NB4 (cell line): ENCODE data around the gene NSUN7.
"Not testable (repeated sequence)": the region's sequence is repeated elsewhere in the genome, so short reads cannot be mapped to it uniquely, and the experiment has no call there.

Experiments
- DNase-seq: peaks from one replicate; pipeline ENCODE4 v3.0.0; 2010; ENCODE audit warnings: low read depth
- H3K4me3 ChIP-seq: one replicate; pipeline ENCODE4 v1.5.1; 2011; ENCODE audit warnings: mild to moderate bottlenecking, low read depth, low read length, moderate library complexity
- MAX ChIP-seq: IDR thresholded peaks from 2 replicates; pipeline ENCODE4 v1.6.1; 2011; ENCODE audit warnings: low read depth, low read length
- MYC ChIP-seq: IDR thresholded peaks from 2 replicates; pipeline ENCODE4 v1.6.1; 2011; ENCODE audit warnings: low read depth, low read length
- POLR2A ChIP-seq: IDR thresholded peaks from 2 replicates; pipeline ENCODE4 v1.6.1; 2011; ENCODE audit warnings: mild to moderate bottlenecking; ENCODE audit not compliant: insufficient read length; ENCODE audit errors: extremely low read depth
- TF ChIP-seq, protein P1 (sequence below): IDR thresholded peaks from one replicate; pipeline ENCODE4 v1.5.1; 2012; ENCODE audit warnings: low read depth, low read length

Gene NSUN7

GRCh38 chr4:40800064-40800463 is 50.3 kb downstream of the NSUN7 start:
- TF ChIP-seq MAX (no peak), MYC (no peak), POLR2A (no peak)
- TF ChIP-seq, protein P1, sequence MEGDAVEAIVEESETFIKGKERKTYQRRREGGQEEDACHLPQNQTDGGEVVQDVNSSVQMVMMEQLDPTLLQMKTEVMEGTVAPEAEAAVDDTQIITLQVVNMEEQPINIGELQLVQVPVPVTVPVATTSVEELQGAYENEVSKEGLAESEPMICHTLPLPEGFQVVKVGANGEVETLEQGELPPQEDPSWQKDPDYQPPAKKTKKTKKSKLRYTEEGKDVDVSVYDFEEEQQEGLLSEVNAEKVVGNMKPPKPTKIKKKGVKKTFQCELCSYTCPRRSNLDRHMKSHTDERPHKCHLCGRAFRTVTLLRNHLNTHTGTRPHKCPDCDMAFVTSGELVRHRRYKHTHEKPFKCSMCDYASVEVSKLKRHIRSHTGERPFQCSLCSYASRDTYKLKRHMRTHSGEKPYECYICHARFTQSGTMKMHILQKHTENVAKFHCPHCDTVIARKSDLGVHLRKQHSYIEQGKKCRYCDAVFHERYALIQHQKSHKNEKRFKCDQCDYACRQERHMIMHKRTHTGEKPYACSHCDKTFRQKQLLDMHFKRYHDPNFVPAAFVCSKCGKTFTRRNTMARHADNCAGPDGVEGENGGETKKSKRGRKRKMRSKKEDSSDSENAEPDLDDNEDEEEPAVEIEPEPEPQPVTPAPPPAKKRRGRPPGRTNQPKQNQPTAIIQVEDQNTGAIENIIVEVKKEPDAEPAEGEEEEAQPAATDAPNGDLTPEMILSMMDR = no peak
- H3K4me3 ChIP-seq = no peak overlapping the region
- no peak for DNase-seq

DNA sequence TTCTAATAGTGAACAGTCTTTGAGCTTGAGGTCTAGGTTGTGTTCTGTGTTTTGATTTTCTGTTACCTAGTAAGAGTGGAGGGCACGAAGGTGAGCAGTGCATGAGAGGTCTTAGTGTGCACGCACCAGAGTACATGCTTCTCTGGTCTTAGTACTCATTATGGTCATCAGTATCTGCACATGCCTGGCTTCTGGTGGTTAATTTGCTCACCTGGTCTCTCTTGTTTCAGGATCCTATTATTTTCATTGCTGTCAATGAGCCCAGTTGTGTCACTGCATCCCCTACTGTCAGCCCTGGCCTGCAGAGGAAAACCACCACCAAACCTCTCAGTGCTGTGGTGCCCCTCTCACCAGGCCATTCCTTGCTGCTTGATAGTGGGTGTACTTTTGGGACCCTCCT is 54.8 kb downstream of the NSUN7 start:
- DNase-seq = no peak
- TF ChIP-seq POLR2A = no peak
- no peak for TF ChIP-seq MYC
- TF ChIP-seq MAX = no peak
- TF ChIP-seq, protein P1 = no peak
- no peak overlapping the region for H3K4me3 ChIP-seq

- TF ChIP-seq, protein P1 = no peak
- DNase-seq = no peak
- H3K4me3 ChIP-seq = no peak overlapping the region
Measured at GRCh38 chr4:40808926-40809457, 59.2 kb downstream of the NSUN7 start.

DNA sequence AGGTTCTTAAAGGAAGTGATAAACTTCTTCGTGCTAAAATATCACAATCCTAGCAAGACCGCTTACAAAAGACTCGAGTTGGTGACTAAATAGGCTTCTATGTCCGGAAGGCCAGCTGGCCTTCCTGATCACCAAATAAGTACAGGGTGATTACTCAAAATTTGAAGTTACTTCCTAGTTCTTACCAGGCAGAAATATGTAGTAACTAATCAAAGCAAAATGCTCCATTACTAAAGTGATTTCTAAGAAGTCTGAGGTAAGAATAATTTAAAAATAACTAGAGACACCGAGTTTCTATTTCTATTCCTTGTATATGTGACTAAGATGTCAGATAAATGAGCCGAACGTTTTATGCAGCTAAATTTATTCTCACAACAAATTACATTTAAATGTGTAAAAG is 62.2 kb downstream of the NSUN7 start:
- no peak overlapping the region for H3K4me3 ChIP-seq
- TF ChIP-seq POLR2A (no peak), MYC (no peak)
- DNase-seq = peak; percentile 33

GRCh38 chr4:40812386-40812785 is 62.6 kb downstream of the NSUN7 start:
- TF ChIP-seq, protein P1 = no peak
- TF ChIP-seq MAX (no peak), POLR2A (no peak), MYC (no peak)
- H3K4me3 ChIP-seq = no peak overlapping the region
- peak; percentile 64 for DNase-seq

DNA sequence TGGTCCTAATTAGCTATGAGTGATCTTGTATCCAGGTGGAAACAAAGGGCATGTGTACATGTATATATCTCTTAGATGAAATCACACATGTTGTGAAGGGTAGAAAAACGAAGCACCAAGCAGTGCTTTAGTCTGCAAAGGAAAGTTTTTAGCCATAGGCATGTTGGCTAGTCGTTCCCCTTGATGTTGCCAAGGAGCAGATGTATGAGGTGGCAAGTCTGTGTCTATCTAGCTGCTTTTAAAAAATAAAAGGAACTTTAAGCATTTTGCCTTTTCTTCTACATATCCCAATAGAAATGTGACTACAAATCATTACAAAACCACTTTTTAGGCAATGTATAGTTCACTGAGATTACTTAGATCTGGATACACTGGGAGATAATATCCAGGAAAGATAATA is 63.1 kb downstream of the NSUN7 start:
- TF ChIP-seq MAX (no peak), MYC (no peak), POLR2A (no peak)
- TF ChIP-seq, protein P1 = no peak
- DNase-seq = no peak

GRCh38 chr4:40817157-40817556 is 67.4 kb downstream of the NSUN7 start:
- H3K4me3 ChIP-seq, DNase-seq: not testable (repeated sequence)

More for the DNA sequence above, 63.1 kb downstream of the NSUN7 start:
- H3K4me3 ChIP-seq = no peak overlapping the region
